HG03060 (cell line): ENCODE measurements around the gene CPED1.
"Not testable (repeated sequence)": the region's sequence is repeated elsewhere in the genome, so short reads cannot be mapped to it uniquely, and the experiment has no call there.

Source experiments
- ATAC-seq: cut with Tn5 transposase; IDR thresholded peaks from one replicate; pipeline ENCODE4 v1.9.1; 2021; ENCODE audit warnings: low read depth, moderate number of reproducible peaks; ENCODE audit not compliant: unreplicated experiment

Gene CPED1

DNA sequence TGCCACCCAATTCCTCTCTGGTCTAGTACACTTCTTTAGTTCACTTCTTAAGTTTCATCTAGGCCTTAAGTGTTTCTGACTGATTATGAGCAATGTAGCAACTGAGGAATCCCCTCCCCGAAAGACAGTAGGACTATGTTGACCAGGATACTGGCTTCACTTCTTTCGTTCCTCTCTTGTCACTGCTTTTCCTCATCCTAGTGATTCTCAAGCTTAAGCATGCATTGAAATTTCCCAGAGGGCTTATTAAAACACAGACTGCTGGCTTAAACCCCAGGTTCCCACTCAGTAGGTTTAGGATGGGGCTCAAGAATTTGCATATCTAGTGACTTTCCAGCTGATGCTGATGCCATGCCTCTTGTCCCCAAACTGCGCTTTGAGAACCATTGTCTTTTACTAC is 175.7 kb downstream of the CPED1 start:
- ATAC-seq: no peak

DNA sequence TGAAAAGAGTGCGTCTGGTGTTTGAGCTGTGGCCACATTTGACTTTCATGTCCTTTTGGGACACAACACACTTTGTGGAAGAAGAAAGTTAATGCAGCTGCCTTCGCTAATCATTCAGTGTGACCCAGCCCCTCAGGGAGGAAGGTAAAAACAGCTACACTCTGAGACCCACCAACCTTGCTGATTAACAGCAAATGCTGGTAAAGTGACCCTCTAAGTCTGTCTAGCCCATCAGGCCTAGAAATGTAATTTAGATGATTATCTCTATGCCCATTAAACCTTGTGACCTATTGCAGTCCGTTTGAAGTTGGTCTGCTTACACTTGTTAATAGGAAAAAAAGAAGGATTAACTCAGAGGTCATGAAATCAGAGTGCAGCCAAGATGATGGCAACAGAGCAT is 178.4 kb downstream of the CPED1 start:
- no peak for ATAC-seq

DNA sequence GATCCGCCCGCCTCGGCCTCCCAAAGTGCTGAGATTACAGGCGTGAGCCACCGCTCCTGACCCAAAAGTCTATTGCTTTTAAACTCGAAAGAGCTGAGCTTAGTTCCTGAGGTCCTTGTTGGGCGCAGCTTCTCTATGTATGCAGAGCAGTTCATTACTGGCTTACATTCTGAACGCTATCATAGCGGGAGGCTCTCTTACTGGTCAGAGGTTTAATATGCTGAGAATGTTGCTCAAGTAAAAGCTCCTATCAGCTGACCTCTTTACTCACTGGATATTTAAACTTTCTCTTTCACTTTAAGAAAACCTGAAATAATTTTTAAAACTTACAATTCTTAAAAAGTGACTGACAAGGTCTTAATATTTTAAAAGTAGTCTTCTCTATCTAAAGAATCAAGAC is 179.5 kb downstream of the CPED1 start:
- ATAC-seq: no peak

DNA sequence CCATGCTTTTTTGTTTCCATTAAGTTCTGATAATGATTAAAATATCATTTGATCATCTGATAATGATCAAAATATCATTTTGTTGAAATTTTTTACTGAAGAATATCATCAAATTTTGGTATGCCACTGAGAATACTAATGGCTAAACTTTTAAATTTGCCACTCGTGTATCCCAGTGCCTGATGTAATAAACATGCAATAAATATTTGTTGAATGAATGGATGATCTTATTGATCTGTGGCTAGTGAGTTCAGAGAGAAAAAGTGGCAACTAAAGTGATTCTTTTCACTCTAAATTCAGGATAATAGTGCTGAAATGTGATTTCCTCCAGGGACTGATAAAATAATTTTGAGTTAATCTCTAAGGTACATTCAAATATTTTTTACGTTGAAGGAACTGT is 181.0 kb downstream of the CPED1 start:
- ATAC-seq: no peak

DNA sequence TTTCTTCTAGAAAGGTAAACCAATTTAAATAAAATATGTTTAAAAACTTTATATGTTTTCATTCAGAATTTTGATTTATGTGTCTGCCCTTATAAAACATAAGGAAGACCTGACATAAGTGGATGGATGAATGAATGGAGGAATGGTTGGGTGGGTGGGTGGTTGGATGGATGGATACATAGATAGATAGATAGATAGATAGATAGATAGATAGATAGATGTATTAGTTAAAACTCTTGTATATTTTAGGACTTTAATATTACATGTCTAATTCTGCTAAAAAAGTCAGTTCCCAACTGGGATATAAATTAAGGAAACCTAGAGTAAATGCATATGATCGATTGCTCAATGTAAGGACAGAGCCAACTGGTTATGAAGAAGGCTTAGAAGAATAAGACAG is 184.0 kb downstream of the CPED1 start:
- ATAC-seq: no peak

DNA sequence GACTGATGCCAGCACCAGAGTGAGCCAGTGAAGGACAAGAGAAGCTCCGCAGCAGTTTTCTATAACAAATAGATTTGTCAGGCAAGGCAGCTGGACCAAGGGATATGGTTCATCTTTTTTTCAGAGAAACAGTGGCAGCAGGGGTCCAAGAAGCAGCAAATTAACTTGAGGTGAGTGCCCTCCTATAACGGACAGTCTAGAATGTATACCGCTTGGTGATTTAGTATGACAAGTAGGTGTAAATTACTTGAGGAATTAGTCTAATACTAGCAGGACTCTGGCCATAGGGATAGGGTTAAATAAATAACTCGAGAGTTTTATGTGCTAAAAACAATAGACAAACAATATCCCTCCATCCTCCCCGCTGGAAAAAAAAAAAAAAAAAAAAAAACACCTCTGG is 187.3 kb downstream of the CPED1 start:
- no peak for ATAC-seq

DNA sequence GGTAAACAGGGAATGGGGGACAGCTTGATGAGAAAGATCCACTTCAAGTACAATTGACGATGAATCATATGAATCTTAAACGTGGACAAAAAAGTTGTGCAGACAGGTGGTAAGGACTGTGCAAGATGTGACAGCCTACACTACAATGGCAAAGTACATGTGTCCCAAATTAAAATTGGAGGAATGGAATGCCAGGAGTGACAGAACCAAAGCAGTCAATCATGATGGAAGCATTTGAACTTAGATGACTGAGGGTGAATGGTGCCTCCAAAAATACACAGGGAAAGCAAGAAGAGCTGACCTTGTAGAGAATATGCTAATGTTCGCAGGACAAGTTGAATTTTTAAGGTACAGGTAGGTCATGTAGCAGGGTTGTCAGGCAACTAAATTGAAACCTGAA is 189.9 kb downstream of the CPED1 start:
- no peak for ATAC-seq

GRCh38 chr7:121178869-121179497 is 190.5 kb downstream of the CPED1 start:
- ATAC-seq: no peak

DNA sequence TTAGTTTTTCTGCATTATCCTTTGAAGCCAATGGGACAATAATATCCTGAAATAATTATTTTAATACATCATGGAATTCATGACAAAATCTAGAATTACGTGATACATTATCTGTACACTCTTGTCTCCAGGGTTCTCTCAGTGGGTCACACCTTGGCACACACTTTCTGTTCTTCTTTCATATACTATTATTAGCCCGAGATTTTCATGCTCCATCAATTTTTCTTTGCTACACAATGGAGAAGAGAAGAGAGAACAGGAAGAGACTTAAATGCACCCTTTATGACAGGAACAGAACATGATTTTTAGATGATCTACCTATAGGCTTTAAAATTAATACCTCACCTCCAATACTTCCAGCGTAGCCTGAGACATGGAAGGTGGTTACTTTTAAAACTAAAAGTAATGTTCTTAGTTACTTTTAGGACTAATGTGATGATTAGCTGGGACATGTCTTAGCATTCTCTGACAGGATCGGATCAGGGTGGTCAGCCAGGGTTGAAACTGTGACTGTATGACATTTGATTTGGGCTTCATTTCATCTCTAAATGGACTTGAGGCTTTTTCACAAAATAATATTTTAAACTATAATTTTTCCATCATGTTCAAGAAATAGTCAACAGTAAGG is 192.0 kb downstream of the CPED1 start:
- ATAC-seq: peak; percentile 93

GRCh38 chr7:121181357-121181756 is 192.8 kb downstream of the CPED1 start:
- ATAC-seq: no peak

- no peak for ATAC-seq
These were observed 193.8 kb downstream of the CPED1 start for GRCh38 chr7:121182281-121182680.

- no peak for ATAC-seq
These were observed 194.4 kb downstream of the CPED1 start for GRCh38 chr7:121182902-121183301.

DNA sequence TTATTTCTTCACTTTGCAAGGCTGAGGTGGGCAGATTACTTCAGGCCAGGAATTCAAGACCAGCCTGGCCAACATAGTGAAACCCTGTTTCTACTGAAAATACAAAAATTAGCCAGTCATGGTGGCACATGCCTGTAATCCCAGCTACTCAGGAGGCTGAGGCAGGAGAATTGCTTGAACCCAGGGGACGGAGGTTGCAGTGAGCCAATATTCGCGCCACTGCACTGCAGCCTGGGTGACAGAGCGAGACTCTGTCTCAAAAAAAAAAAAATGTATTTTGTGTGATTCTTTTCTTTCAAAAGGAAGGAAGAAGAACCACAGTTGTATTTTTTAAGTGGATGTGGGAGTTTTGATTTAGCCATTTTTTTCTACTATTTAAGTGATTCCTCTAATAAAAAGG is 195.4 kb downstream of the CPED1 start:
- not testable (repeated sequence) for ATAC-seq

DNA sequence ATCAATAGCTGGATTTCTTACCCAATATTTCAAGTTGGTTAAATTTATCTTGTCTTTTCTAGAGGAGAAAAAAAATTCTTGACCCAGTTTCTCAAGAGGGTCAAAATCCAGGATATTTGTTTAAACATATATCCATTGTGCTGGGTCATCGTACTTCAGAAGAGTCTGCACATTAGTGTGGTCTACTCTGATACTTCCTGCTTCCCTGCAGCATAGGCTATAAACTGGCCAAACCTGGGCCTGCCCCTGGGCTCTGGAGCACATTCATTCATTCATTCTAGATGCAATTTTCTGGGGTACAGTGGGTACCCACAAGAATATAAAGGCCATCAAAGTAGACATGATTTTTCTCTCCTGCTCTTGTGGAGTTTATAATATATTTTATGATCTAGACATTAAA is 198.2 kb downstream of the CPED1 start:
- no peak for ATAC-seq

- ATAC-seq: peak; percentile 48
These were observed 198.7 kb downstream of the CPED1 start for GRCh38 chr7:121187222-121187621.

GRCh38 chr7:121187676-121188075 is 199.2 kb downstream of the CPED1 start:
- no peak for ATAC-seq

GRCh38 chr7:121192834-121193233 is 204.3 kb downstream of the CPED1 start:
- ATAC-seq: no peak

DNA sequence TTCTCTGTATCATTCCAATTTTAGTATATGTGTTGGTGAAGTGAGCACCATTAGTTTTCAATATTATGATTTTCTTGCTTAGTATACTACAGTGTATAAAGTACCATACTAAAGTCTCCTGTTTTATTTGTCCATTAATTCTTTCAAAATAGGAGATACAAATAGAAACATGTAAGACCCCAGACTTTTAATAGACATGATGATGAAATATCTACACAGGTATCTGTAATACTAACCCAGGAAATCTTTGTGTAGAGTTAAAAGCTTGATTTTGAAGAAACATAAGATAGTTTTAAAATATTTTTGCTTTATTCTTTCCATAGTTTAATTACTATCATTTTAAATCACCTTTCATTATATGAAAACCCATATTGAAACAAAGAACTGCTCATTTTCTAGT is 206.5 kb downstream of the CPED1 start:
- no peak for ATAC-seq

DNA sequence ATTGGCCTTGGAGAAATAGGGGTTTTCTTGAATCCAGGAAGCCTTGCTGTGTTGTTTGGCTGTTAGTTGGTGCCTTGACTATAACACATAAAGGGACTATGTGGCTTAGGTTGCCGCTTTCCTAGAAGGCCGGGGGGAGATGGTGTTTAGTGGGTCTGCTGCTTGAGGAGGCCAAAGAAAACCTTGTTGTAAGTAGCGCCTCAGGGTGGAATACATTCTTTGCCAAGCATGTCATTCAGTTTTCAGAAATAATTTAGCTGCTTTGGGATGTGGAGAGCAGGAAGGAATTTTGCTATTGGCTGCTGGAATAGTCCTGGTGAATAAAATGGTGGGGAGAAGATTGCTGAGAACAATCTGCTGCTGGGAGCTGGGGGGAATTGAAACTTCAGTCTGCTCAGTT is 207.4 kb downstream of the CPED1 start:
- no peak for ATAC-seq

DNA sequence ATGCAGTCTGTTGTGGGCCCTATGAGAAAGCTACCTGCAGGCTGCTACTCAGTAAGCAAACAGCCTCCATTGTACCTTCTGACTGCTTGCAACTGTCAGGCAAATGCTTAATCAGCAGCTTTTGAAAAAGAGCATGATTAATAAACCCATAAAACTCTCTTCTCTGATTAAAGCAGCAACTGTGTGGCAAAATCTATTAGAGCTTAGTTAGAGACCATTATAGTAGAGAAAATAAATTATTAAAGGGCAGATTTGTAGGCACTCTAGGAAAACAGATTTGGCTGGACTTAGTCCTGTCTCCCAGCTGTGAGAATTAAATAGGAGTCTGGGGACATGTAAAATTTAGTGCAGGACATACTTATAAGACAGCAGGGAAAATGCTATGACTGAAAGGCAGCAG is 207.8 kb downstream of the CPED1 start:
- ATAC-seq: no peak

- no peak for ATAC-seq
These were observed 208.9 kb downstream of the CPED1 start for GRCh38 chr7:121197455-121197854.

GRCh38 chr7:121198502-121198901 is 210.0 kb downstream of the CPED1 start:
- ATAC-seq: no peak

DNA sequence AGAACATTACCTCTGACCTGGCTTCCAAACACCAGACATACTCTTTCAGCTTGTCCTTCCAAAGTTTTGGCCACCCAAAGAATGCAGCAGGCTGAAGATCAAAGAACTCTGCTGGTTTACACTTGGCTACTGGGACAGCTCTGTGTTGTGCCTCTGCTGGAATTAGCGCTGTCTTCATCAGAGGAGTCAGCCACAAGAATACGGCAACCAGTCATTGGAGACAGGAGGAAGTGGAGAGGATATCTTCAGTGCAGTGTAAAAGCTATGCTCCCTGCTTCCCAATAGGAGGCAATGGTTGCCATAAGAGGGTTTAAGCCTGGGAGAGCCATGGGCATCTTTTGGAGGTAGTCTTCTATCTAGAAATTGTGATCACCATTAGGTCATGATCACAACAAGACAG is 213.6 kb downstream of the CPED1 start:
- ATAC-seq: no peak
